ENCODE measurements around the gene WFS1.

- TF ChIP-seq CTCF (IDR thresholded peaks at IDR 0.05; ENCODE audit: poor library complexity), result no peak
- no peak for TF ChIP-seq EZH2phosphoT487 (IDR thresholded peaks at IDR 0.05; ENCODE audit: low read depth, severe bottlenecking, unreplicated experiment)
Observed at GRCh38 chr4:6245246-6246169, 24.1 kb upstream of the WFS1 start.
